GM23338 (cell line): ENCODE measurements around the gene SELENON.

Experiments used
- CREB1 ChIP-seq: fragments of 250-450 bp; sonication (Bioruptor Pico); IDR thresholded peaks from 2 replicates; pipeline ENCODE4 v1.5.0; 2020; ENCODE audit warnings: low read depth, mild to moderate bottlenecking, moderate library complexity
- CTCF ChIP-seq, 2 experiments: fragments of 200-600 bp in 1 of 2; sonication (generic) in 1 of 2; conservative IDR thresholded peaks; 2 replicates each; pipeline versions ENCODE4 v1.5.1 to v1.6.1; 2016 to 2017; ENCODE audit warnings: antibody characterized with exemption in 2 of 2, low read depth in 2 of 2, mild to moderate bottlenecking in 2 of 2, moderate library complexity in 1 of 2
- ETS1 ChIP-seq: IDR thresholded peaks from 2 replicates; pipeline ENCODE4 v1.6.1; 2016; ENCODE audit warnings: antibody characterized with exemption
- EZH2 ChIP-seq: fragments of 200-600 bp; sonication (generic); IDR thresholded peaks from one replicate; pipeline ENCODE4 v1.8.0; 2017; ENCODE audit warnings: antibody characterized with exemption, mild to moderate bottlenecking, low read depth; ENCODE audit not compliant: unreplicated experiment
- EZH2phosphoT487 ChIP-seq: fragments of 200-600 bp; sonication (generic); IDR thresholded peaks from one replicate; pipeline ENCODE4 v1.8.1; 2018; ENCODE audit warnings: antibody characterized with exemption; ENCODE audit not compliant: unreplicated experiment
- NANOG ChIP-seq: IDR thresholded peaks from 2 replicates; pipeline ENCODE4 v1.6.1; 2016; ENCODE audit warnings: antibody characterized with exemption, borderline replicate concordance
- POLR2AphosphoS5 ChIP-seq: IDR thresholded peaks from 2 replicates; pipeline ENCODE4 v1.6.1; 2016; ENCODE audit warnings: antibody characterized with exemption, low read depth
- REST ChIP-seq: IDR thresholded peaks from one replicate; pipeline ENCODE4 v1.6.1; 2018; ENCODE audit warnings: antibody characterized with exemption; ENCODE audit not compliant: unreplicated experiment
- STAT1 ChIP-seq: IDR thresholded peaks from one replicate; pipeline ENCODE4 v1.6.1; 2016; ENCODE audit warnings: antibody characterized with exemption; ENCODE audit not compliant: unreplicated experiment
- ZNF331 ChIP-seq: fragments of 250-450 bp; sonication (Bioruptor Pico); IDR thresholded peaks from 2 replicates; pipeline ENCODE4 v1.5.0; 2020; ENCODE audit warnings: low read depth, mild to moderate bottlenecking, moderate library complexity

GRCh38 chr1:25809929-25810328, 9.9 kb downstream of the SELENON start:
- TF ChIP-seq CTCF (conservative IDR thresholded peaks at IDR 0.05; ENCODE audit: low read depth in 2 of 2) (peak in 1 of 2 experiments; percentile 41; a peak in 2 of 4 replicates), EZH2 (no peak), REST (no peak), STAT1 (no peak), POLR2AphosphoS5 (0 out of 2 replicates have a peak, but pooled peaks have one; percentile 4), CREB1 (CRISPR knock-in tag) (no peak), EZH2phosphoT487 (no peak), NANOG (no peak), ETS1 (no peak), ZNF331 (no peak)
